Gastroesophageal sphincter (tissue), 3 donors: Measurements from ENCODE around the gene MRPL53.

Source experiments
- CTCF ChIP-seq, 4 experiments: fragments of 200-600 bp in 2 of 4; fragments of 450-650 bp in 2 of 4; sonication (generic) in 1 of 4; IDR thresholded peaks; one replicate each; pipeline ENCODE4 v1.5.1; 2017 to 2019; ENCODE audit warnings: antibody characterized with exemption in 4 of 4, mild to moderate bottlenecking in 2 of 4, moderate library complexity in 2 of 4
- POLR2A ChIP-seq, 2 donors: fragments of 450-650 bp; IDR thresholded peaks; one replicate each; pipeline ENCODE4 v1.6.1; 2017; ENCODE audit warnings: antibody characterized with exemption in 2 of 2, mild to moderate bottlenecking in 2 of 2, moderate library complexity in 1 of 2
- POLR2AphosphoS5 ChIP-seq: sonication (generic); formaldehyde crosslinking; IDR thresholded peaks from one replicate; pipeline ENCODE4 v1.6.1; 2017; ENCODE audit warnings: antibody characterized with exemption

GRCh38 chr2:74425523-74425922 is 47.0 kb downstream of the MRPL53 start:
- no peak for TF ChIP-seq CTCF (IDR thresholded peaks at IDR 0.05)
- no peak for TF ChIP-seq POLR2AphosphoS5
- no peak for TF ChIP-seq POLR2A (IDR thresholded peaks at IDR 0.05)
